Suprapubic skin (tissue), 4 donors: ENCODE results near the gene DAAM2. TPM values are rescaled to one million over a fixed set of nuclear protein-coding genes. Genes with fewer than 3 reads are reported as not detected.

Experiments
- DNase-seq, 2 donors: peaks; one replicate each; pipeline ENCODE4 v3.0.0-alpha.2; 2019; ENCODE audit warnings: low spot score in 2 of 2
- H3K27ac ChIP-seq: fragments of 200-600 bp; sonication (generic); one replicate; pipeline ENCODE4 v1.5.1; 2019
- H3K27me3 ChIP-seq: fragments of 200-600 bp; sonication (generic); one replicate; pipeline ENCODE4 v1.5.1; 2019
- H3K36me3 ChIP-seq: fragments of 200-600 bp; sonication (generic); one replicate; pipeline ENCODE4 v1.5.1; 2019
- H3K4me1 ChIP-seq: fragments of 200-600 bp; sonication (generic); one replicate; pipeline ENCODE4 v1.5.1; 2019
- H3K4me3 ChIP-seq: fragments of 200-600 bp; sonication (generic); one replicate; pipeline ENCODE4 v1.5.1; 2019; ENCODE audit warnings: mild to moderate bottlenecking
- H3K9me3 ChIP-seq: fragments of 200-600 bp; sonication (generic); one replicate; pipeline ENCODE4 v1.5.1; 2019
- CTCF ChIP-seq, 2 donors: fragments of 200-600 bp in 1 of 2; fragments of 450-650 bp in 1 of 2; sonication (generic) in 1 of 2; IDR thresholded peaks; one replicate each; pipeline ENCODE4 v1.5.1; 2016 to 2019; ENCODE audit warnings: antibody characterized with exemption in 2 of 2, mild to moderate bottlenecking in 1 of 2, moderate library complexity in 1 of 2
- EP300 ChIP-seq: sonication (generic); formaldehyde crosslinking; IDR thresholded peaks from one replicate; pipeline ENCODE4 v1.6.1; 2017; ENCODE audit warnings: antibody characterized with exemption
- POLR2A ChIP-seq, 2 donors: fragments of 450-650 bp; IDR thresholded peaks; one replicate each; pipeline ENCODE4 v1.6.1; 2017; ENCODE audit warnings: antibody characterized with exemption in 2 of 2, mild to moderate bottlenecking in 2 of 2, moderate library complexity in 2 of 2
- POLR2AphosphoS5 ChIP-seq, 3 donors: sonication (generic); formaldehyde crosslinking; IDR thresholded peaks; one replicate each; pipeline ENCODE4 v1.6.1; 2017; ENCODE audit warnings: antibody characterized with exemption in 3 of 3
- WGBS: methylation state at CpG from one replicate; pipeline ENCODE4 v1.1.5; 2018; 5-methylcytosine and 5-hydroxymethylcytosine counted together
- total RNA-seq, 4 donors: library from RNA; depleted of rRNA; stranded (reverse); fragments of >200 nt; gene quantifications; one replicate each; pipeline ENCODE4 v1.1.0, GENCODE V29; 2016

DAAM2 gene
- total RNA-seq, 4 donors from 2014 or later, result 4.7 to 17.6 (median 9.9) TPM

GRCh38 chr6:39887692-39888450, 95.7 kb downstream of the DAAM2 start:
- Histone ChIP-seq H3K27me3 (no peaks in the 10 kb centered on the region), H3K4me3 (no peak overlapping the region), H3K9me3 (no peaks in the 10 kb centered on the region), H3K4me1 (peaks cover 5% of the 10 kb centered on the region), H3K36me3 (peaks cover 3% of the 10 kb centered on the region), H3K27ac (no peak overlapping the region)
- no peak for DNase-seq
- TF ChIP-seq POLR2A (IDR thresholded peaks at IDR 0.05) (no peak), EP300 (no peak), POLR2AphosphoS5 (IDR thresholded peaks at IDR 0.05) (no peak), CTCF (IDR thresholded peaks at IDR 0.05) (no peak)
- WGBS, result 59% methylated on average over 6 of the region's 14 CpGs

GRCh38 chr6:39889229-39889628, 97.1 kb downstream of the DAAM2 start:
- TF ChIP-seq POLR2AphosphoS5 (IDR thresholded peaks at IDR 0.05), result no peak
- TF ChIP-seq POLR2A (IDR thresholded peaks at IDR 0.05), result no peak
- no peak for TF ChIP-seq CTCF (IDR thresholded peaks at IDR 0.05)
- TF ChIP-seq EP300, result no peak
- Histone ChIP-seq H3K9me3 (no peaks in the 10 kb centered on the region), H3K4me1 (peaks cover 4% of the 10 kb centered on the region), H3K36me3 (peaks cover 3% of the 10 kb centered on the region), H3K27ac (no peak overlapping the region), H3K4me3 (no peak overlapping the region), H3K27me3 (no peaks in the 10 kb centered on the region)
- 78% methylated on average over 2 of the region's 2 CpGs for WGBS
- no peak for DNase-seq

- Histone ChIP-seq H3K9me3 (no peaks in the 10 kb centered on the region), H3K4me1 (peaks cover 4% of the 10 kb centered on the region), H3K4me3 (no peak overlapping the region), H3K27me3 (no peaks in the 10 kb centered on the region), H3K27ac (no peak overlapping the region), H3K36me3 (peaks cover 3% of the 10 kb centered on the region)
- DNase-seq, result no peak
- 93% methylated on average over 6 of the region's 6 CpGs for WGBS
- TF ChIP-seq EP300, result no peak
- no peak for TF ChIP-seq CTCF (IDR thresholded peaks at IDR 0.05)
These were observed 99.2 kb downstream of the DAAM2 start for GRCh38 chr6:39891353-39891752.

- Histone ChIP-seq H3K9me3 (no peaks in the 10 kb centered on the region), H3K36me3 (peaks cover 8% of the 10 kb centered on the region), H3K4me3 (no peak overlapping the region), H3K4me1 (peaks cover 4% of the 10 kb centered on the region), H3K27me3 (no peaks in the 10 kb centered on the region), H3K27ac (no peak overlapping the region)
- 69% methylated on average over 4 of the region's 4 CpGs for WGBS
- TF ChIP-seq CTCF (IDR thresholded peaks at IDR 0.05) (no peak), POLR2A (IDR thresholded peaks at IDR 0.05) (no peak), EP300 (no peak), POLR2AphosphoS5 (IDR thresholded peaks at IDR 0.05) (no peak)
- DNase-seq, result no peak
These were observed 99.8 kb downstream of the DAAM2 start for GRCh38 chr6:39891976-39892375.

GRCh38 chr6:39892490-39893129, 100.4 kb downstream of the DAAM2 start:
- DNase-seq, result no peak
- no peak for TF ChIP-seq EP300
- TF ChIP-seq POLR2A (IDR thresholded peaks at IDR 0.05), result no peak
- no peak for TF ChIP-seq POLR2AphosphoS5 (IDR thresholded peaks at IDR 0.05)
- peak; percentile 35 to 57 for TF ChIP-seq CTCF (IDR thresholded peaks at IDR 0.05)
- H3K27me3 ChIP-seq, result no peaks in the 10 kb centered on the region
- peaks cover 4% of the 10 kb centered on the region for H3K4me1 ChIP-seq
- H3K27ac ChIP-seq, result no peak overlapping the region
- no peak overlapping the region for H3K4me3 ChIP-seq
- no peaks in the 10 kb centered on the region for H3K9me3 ChIP-seq
- 60% methylated on average over 2 of the region's 2 CpGs for WGBS
- H3K36me3 ChIP-seq, result peaks cover 13% of the 10 kb centered on the region
